A549 (cell line): Measurements from ENCODE around the gene RNF10. TPM values are rescaled to one million over a fixed set of nuclear protein-coding genes. Genes with fewer than 3 reads are reported as not detected.

ENCODE experiments used
- ATAC-seq, 2 experiments: fragments of 200-7000 bp in 1 of 2; fragments of >200 bp in 1 of 2; cut with Nextera tagmentation in 1 of 2; cut with Tn5 transposase in 1 of 2; 3 replicates each; pipeline versions ENCODE4 v1.8.0 to v1.9.1; 2018 to 2020; ENCODE audit warnings: mild to moderate bottlenecking in 1 of 2, moderate library complexity in 1 of 2
- CTCF ChIA-PET: fragments of 300-600 bp; sonication (Branson Sonifier 250); formaldehyde crosslinking; extraction: SDS; loops from one replicate; lab custom pipeline; 2021; ENCODE audit warnings: antibody characterized with exemption, inconsistent platforms; lab: Yijun Ruan, JAX
- POLR2A ChIA-PET: fragments of 350-600 bp; formaldehyde crosslinking; extraction: SDS; loops from one replicate; lab custom pipeline; 2021; ENCODE audit warnings: antibody characterized with exemption, inconsistent platforms; lab: Yijun Ruan, JAX
- DNase-seq, 2 experiments: peaks; one replicate each; pipeline versions ENCODE4 v3.0.0 to v3.0.0-alpha.2; 2011 to 2016; ENCODE audit warnings: low read depth in 1 of 2, low spot score in 1 of 2
- FAIRE-seq: peaks from 2 replicates; lab custom pipeline; 2011; peaks lifted over from hg19 to GRCh38; lab: Jason Lieb, UNC
- H3K27ac ChIP-seq, 2 experiments: fragments of >200 bp; sonication (Bioruptor Twin); formaldehyde crosslinking; 3 replicates each; pipeline ENCODE4 v1.5.1; 2016 to 2017
- H3K4me1 ChIP-seq: fragments of >200 bp; sonication (Bioruptor Twin); formaldehyde crosslinking; 3 replicates; pipeline ENCODE4 v1.6.1; 2016
- H3K4me2 ChIP-seq: fragments of >200 bp; sonication (Bioruptor Twin); formaldehyde crosslinking; 3 replicates; pipeline ENCODE4 v1.6.1; 2016
- H3K4me3 ChIP-seq: fragments of >200 bp; sonication (Bioruptor Twin); formaldehyde crosslinking; 3 replicates; pipeline ENCODE4 v1.5.1; 2016
- H3K9me3 ChIP-seq: fragments of >200 bp; sonication (Bioruptor Twin); formaldehyde crosslinking; 3 replicates; pipeline ENCODE4 v1.6.1; 2016
- E2F6 ChIP-seq: IDR thresholded peaks from 2 replicates; pipeline ENCODE4 v1.6.1; 2012; ENCODE audit warnings: low read depth, borderline replicate concordance
- EHF ChIP-seq: fragments of 250-450 bp; sonication (Bioruptor Pico); IDR thresholded peaks from 2 replicates; pipeline ENCODE4 v1.5.0; 2020; ENCODE audit warnings: mild to moderate bottlenecking
- FOXS1 ChIP-seq: fragments of 250-450 bp; sonication (Bioruptor Pico); IDR thresholded peaks from 2 replicates; pipeline ENCODE4 v1.5.0; 2020; ENCODE audit warnings: mild to moderate bottlenecking, moderate library complexity
- HDAC2 ChIP-seq: fragments of 200-600 bp; sonication (generic); IDR thresholded peaks from 2 replicates; pipeline ENCODE4 v1.6.1; 2016
- HOXA7 ChIP-seq: fragments of 250-450 bp; sonication (Bioruptor Pico); IDR thresholded peaks from 2 replicates; pipeline ENCODE4 v1.5.0; 2020; ENCODE audit warnings: mild to moderate bottlenecking, moderate library complexity
- JUNB ChIP-seq: fragments of >200 bp; sonication (Bioruptor Twin); formaldehyde crosslinking; IDR thresholded peaks from 2 replicates; pipeline ENCODE4 v1.6.1; 2016
- KDM5A ChIP-seq: fragments of 200-600 bp; sonication (generic); IDR thresholded peaks from 2 replicates; pipeline ENCODE4 v1.6.1; 2016; ENCODE audit warnings: antibody characterized with exemption, mild to moderate bottlenecking
- NR3C1 ChIP-seq: fragments of >200 bp; sonication (Bioruptor Twin); formaldehyde crosslinking; IDR thresholded peaks from 3 replicates; pipeline ENCODE4 v1.6.1; 2017
- PHF8 ChIP-seq: fragments of 200-600 bp; sonication (generic); IDR thresholded peaks from 2 replicates; pipeline ENCODE4 v1.6.1; 2016; ENCODE audit warnings: low read depth, mild to moderate bottlenecking, antibody characterized with exemption, moderate library complexity, borderline replicate concordance
- POLR2A ChIP-seq: IDR thresholded peaks from 2 replicates; pipeline ENCODE4 v1.6.1; 2012; ENCODE audit warnings: mild to moderate bottlenecking, low read length
- POLR2AphosphoS2 ChIP-seq: conservative IDR thresholded peaks from 2 replicates; pipeline ENCODE4 v1.6.1; 2012; ENCODE audit warnings: low read length, improper control_type of control experiment, inconsistent platforms
- RFX5 ChIP-seq: fragments of 450-650 bp; IDR thresholded peaks from 2 replicates; pipeline ENCODE4 v1.7.1; 2014; ENCODE audit warnings: antibody characterized with exemption, mild to moderate bottlenecking, moderate library complexity
- RNF2 ChIP-seq: fragments of 200-600 bp; sonication (generic); IDR thresholded peaks from 2 replicates; pipeline ENCODE4 v1.6.1; 2016; ENCODE audit warnings: low read depth, mild to moderate bottlenecking, antibody characterized with exemption, moderate library complexity, borderline replicate concordance
- TFCP2L1 ChIP-seq: fragments of 250-450 bp; sonication (Bioruptor Pico); IDR thresholded peaks from 2 replicates; pipeline ENCODE4 v1.5.0; 2021; ENCODE audit warnings: mild to moderate bottlenecking
- ZFP36 ChIP-seq: fragments of 450-650 bp; IDR thresholded peaks from 2 replicates; pipeline ENCODE4 v1.6.1; 2014; ENCODE audit warnings: borderline replicate concordance; ENCODE audit not compliant: partially characterized antibody
- ZSCAN20 ChIP-seq: fragments of 250-450 bp; sonication (Bioruptor Pico); IDR thresholded peaks from 2 replicates; pipeline ENCODE4 v1.8.0; 2022; ENCODE audit warnings: mild to moderate bottlenecking, moderate library complexity
- WGBS: methylation state at CpG from one replicate; pipeline ENCODE4 v1.1.6; 2017; ENCODE audit errors: missing lambda C conversion rate; 5-methylcytosine and 5-hydroxymethylcytosine counted together
- polyA plus RNA-seq, 4 experiments: library from polyadenylated mRNA; depleted of rRNA in 3 of 4; stranded (reverse); fragments of >200 nt; fragmentation: RNase III in 1 of 4; extraction: RNeasy Plus Mini Kit Qiagen cat#74134 plus additional on column Dnase treatment in 1 of 4; gene quantifications; 2 replicates in 3 of 4; 3 replicates in 1 of 4; pipeline ENCODE4 v1.2.3, GENCODE V29; 2011 to 2017
- TF ChIP-seq, protein P1 (sequence below): fragments of >200 bp; sonication (Bioruptor Twin); formaldehyde crosslinking; IDR thresholded peaks from 3 replicates; pipeline ENCODE4 v1.6.1; 2016
- TF ChIP-seq, protein P2 (sequence below): fragments of 150-350 bp; IDR thresholded peaks from 2 replicates; pipeline ENCODE4 v1.6.1; 2014; ENCODE audit warnings: low read depth, mild to moderate bottlenecking, low read length

The RNF10 gene
- polyA plus RNA-seq, 2 of the 4 experiments (the other 2 are of a cell fraction): 87.0 to 118 TPM

DNA sequence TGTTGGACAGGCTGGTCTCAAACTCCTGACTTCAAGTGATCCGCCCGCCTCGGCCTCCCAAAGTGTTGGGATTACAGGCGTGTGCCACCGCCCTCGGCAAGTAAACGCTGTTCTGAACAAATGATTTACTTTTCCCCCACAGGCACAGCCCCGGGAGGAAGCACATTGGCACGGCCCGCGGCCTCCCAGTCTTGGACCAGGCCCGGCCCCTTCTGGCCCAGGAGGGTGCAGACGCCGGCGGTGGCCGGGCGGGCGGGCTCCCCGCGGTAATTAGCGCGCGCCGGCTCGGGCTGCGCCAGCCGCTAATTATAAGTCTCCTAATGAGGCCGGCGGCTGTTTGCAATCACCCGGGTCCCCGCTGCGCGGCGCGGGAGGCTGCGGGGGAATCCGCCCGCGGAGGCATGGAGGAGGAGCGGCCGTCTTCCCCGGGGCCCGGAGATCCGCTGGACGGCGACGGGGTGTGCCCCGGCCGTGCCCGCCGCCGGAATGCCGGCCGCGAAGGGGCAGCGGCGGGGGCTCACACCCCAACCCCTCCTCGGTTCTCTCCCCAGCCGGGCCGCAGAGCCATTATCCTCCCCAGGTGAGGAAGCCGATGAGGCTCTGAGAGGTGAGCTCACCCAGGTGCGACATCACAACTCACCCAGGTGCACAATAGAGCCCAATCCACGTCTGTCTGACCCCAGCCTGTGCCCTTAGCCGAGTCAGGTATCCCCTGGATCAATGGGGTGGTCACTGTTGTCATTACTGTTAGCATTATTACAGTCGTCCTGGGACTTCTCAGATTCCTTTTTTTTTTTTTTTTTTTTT lies 50.4 kb downstream of the RNF10 start (continued):
- TF ChIP-seq, protein P1, sequence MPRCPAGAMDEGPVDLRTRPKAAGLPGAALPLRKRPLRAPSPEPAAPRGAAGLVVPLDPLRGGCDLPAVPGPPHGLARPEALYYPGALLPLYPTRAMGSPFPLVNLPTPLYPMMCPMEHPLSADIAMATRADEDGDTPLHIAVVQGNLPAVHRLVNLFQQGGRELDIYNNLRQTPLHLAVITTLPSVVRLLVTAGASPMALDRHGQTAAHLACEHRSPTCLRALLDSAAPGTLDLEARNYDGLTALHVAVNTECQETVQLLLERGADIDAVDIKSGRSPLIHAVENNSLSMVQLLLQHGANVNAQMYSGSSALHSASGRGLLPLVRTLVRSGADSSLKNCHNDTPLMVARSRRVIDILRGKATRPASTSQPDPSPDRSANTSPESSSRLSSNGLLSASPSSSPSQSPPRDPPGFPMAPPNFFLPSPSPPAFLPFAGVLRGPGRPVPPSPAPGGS: no peak
- TF ChIP-seq HOXA7 (no peak), JUNB (no peak)

DNA sequence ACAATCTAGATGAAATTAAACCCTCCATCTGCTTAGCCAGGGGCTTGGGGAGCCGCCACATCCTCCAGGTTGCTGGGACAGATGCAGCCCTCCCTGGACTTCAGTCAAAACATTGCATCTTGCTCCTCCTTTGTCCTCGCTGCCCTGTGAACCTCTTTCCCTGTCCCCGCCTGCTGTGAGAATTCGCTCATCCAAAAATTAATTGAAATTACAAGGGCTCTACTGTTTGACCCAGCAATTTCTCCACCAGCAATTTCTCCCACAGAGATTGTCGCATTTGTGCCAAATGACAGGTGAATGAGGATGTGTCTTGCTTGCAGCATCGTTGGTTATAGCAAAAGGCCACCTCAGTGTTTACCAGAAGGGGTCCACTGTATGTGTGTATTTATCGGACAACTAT lies 52.0 kb downstream of the RNF10 start:
- ChIA-PET CTCF (interaction anchor here (4.3 kb wide), 1 partner anchor 386 kb away, joined by 25 read pairs; no protein-coding TSS in a partner anchor), POLR2A (no interaction called here)
- no peaks in the 10 kb centered on the region for H3K9me3 ChIP-seq
- H3K4me2 ChIP-seq: no peak overlapping the region
- no peak overlapping the region for H3K27ac ChIP-seq
- 73% methylated on average over 7 of the region's 7 CpGs for WGBS
- H3K4me1 ChIP-seq: peaks cover 3% of the 10 kb centered on the region; the same call in 2 of the 3 replicates
- TF ChIP-seq, protein P2, sequence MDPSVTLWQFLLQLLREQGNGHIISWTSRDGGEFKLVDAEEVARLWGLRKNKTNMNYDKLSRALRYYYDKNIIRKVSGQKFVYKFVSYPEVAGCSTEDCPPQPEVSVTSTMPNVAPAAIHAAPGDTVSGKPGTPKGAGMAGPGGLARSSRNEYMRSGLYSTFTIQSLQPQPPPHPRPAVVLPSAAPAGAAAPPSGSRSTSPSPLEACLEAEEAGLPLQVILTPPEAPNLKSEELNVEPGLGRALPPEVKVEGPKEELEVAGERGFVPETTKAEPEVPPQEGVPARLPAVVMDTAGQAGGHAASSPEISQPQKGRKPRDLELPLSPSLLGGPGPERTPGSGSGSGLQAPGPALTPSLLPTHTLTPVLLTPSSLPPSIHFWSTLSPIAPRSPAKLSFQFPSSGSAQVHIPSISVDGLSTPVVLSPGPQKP: no peak
- ATAC-seq (no peak), DNase-seq (no peak), FAIRE-seq (no peak)
- no peak overlapping the region for H3K4me3 ChIP-seq

- H3K27ac ChIP-seq: no peak overlapping the region
- H3K9me3 ChIP-seq: no peaks in the 10 kb centered on the region
- peaks cover 3% of the 10 kb centered on the region; the same call in 2 of the 3 replicates for H3K4me1 ChIP-seq
- FAIRE-seq (no peak), DNase-seq (no peak), ATAC-seq (no peak)
- POLR2A ChIA-PET: no interaction called here
- H3K4me2 ChIP-seq: no peak overlapping the region
- H3K4me3 ChIP-seq: no peak overlapping the region
- 68% methylated on average over 2 of the region's 2 CpGs for WGBS
- TF ChIP-seq POLR2AphosphoS2 (no peak), FOXS1 (no peak), HDAC2 (no peak), KDM5A (no peak), PHF8 (no peak), TFCP2L1 (CRISPR knock-in tag) (no peak), NR3C1 (no peak), POLR2A (no peak), RNF2 (no peak), RFX5 (no peak), ZSCAN20 (CRISPR knock-in tag) (no peak), JUNB (no peak), E2F6 (no peak), EHF (CRISPR knock-in tag) (no peak)
- CTCF ChIA-PET: interaction anchor here (1.3 to 4.3 kb wide), 3 partner anchors 60 to 385 kb away, joined by 6 to 25 read pairs (median 17); no protein-coding TSS in a partner anchor
Observed at GRCh38 chr12:120586860-120587259, 52.7 kb downstream of the RNF10 start.

DNA sequence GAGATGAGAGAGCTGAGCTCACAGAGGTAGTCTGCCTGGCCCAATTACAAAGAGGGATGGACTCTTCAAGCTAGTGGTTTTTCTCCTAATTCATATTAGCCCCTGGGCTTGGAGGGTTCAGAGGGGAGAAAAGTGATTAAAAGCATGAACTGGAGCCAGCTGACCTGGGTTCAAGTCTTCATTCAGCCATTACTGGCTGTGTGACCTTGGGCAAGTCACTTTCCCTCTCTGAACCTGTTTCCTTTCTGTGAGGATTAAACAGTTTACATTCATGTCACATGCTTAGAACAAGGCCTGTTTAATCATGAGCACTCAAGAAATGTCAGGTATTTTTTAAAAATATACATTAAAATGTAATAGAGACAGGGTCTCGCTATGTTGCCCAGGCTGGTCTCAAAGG lies 54.2 kb downstream of the RNF10 start:
- no peaks in the 10 kb centered on the region for H3K9me3 ChIP-seq
- 90% methylated on average over 1 of the region's 1 CpG for WGBS
- FAIRE-seq: no peak
- TF ChIP-seq ZFP36 (peak; percentile 43), HDAC2 (no peak)
- TF ChIP-seq, all 56 proteins: peak for 1
- DNase-seq (no peak), ATAC-seq (no peak)
- no peak overlapping the region for H3K4me3 ChIP-seq
- no peak overlapping the region for H3K4me2 ChIP-seq
- POLR2A ChIA-PET: no interaction called here
- peaks cover 3% of the 10 kb centered on the region; the same call in 1 of the 3 replicates for H3K4me1 ChIP-seq
- H3K27ac ChIP-seq: no peak overlapping the region
- CTCF ChIA-PET: interaction anchor here (0.6 to 4.3 kb wide), 8 partner anchors 11 to 421 kb away, joined by 3 to 25 read pairs (median 6); partner anchors contain the start of gene CABP1
